Mammary epithelial cell (primary cell): Measurements from ENCODE around the gene DNAJC3.

Experiments
- CTCF ChIP-seq, 2 donors: IDR thresholded peaks in 1 of 2; conservative IDR thresholded peaks in 1 of 2; 2 replicates each; pipeline ENCODE4 v1.5.1; 2011 to 2012; ENCODE audit warnings: inconsistent platforms in 2 of 2, low read length in 2 of 2, mild to moderate bottlenecking in 2 of 2, control low read depth in 1 of 2, low read depth in 1 of 2; ENCODE audit not compliant: insufficient read depth in 1 of 2; ENCODE audit errors: extremely low read depth in 1 of 2
- EZH2 ChIP-seq: IDR thresholded peaks from 2 replicates; pipeline ENCODE4 v1.6.1; 2012; ENCODE audit warnings: low read length, inconsistent platforms, borderline replicate concordance

- TF ChIP-seq EZH2 (no peak), CTCF (conservative IDR thresholded peaks at IDR 0.05 in 1 of 2, IDR thresholded peaks at IDR 0.05 in 1 of 2; ENCODE audit: extremely low read depth in 1 of 2, insufficient read depth in 1 of 2, low read depth in 1 of 2, low read length in 2 of 2) (no peak)
Measured at GRCh38 chr13:95678967-95679366, 2.0 kb downstream of the DNAJC3 start.
